ENCODE measurements around the gene ABHD3. TPM values are rescaled to one million over a fixed set of nuclear protein-coding genes. Genes with fewer than 3 reads are reported as not detected.

ABHD3 gene
- total and polyA plus RNA-seq, 2 donors (not counting 3 experiments of a cell fraction or from before 2014, with no cell fraction given): 6.3 to 14.9 TPM

MicroRNA genes within 50 kb of the gene (microRNA counts, 767-probe panel; counts per million panel counts)
- 723 counts per million, percentile 96 among the panel's probes with 10 or more counts for microRNA hsa-miR-320c

Small RNA genes within 50 kb of the gene (microRNA-seq; reads per million reads assigned to microRNA genes)
- gene MIR320C1 (ENCODE audit: borderline number of aligned reads, borderline replicate concordance): not detected

Small RNA genes within 50 kb of the gene (small RNA-seq; reads per million reads assigned to genes)
- gene MIR320C1 (ENCODE audit: insufficient read depth, insufficient read length, low read depth, low replicate concordance): not detected
- gene RF00019 (ENCODE audit: insufficient read depth, insufficient read length, low read depth, low replicate concordance): not detected
- 1.5 reads per million for gene RF01241 (ENCODE audit: insufficient read depth, insufficient read length, low read depth, low replicate concordance)

Other genes starting within 250 kb of the ABHD3 start
- 9.1 and 12.0 TPM in 2 replicates for gene ESCO1, start 104.1 kb downstream of the ABHD3 start, total RNA-seq
- gene ESCO1, start 104.1 kb downstream of the ABHD3 start, polyA plus RNA-seq: 1.3 and 2.1 TPM in 2 replicates
- 91.6 and 97.3 TPM in 2 replicates for gene SNRPD1, start 92.5 kb downstream of the ABHD3 start, total RNA-seq
- gene SNRPD1, start 92.5 kb downstream of the ABHD3 start, polyA plus RNA-seq: 9.1 and 16.6 TPM in 2 replicates
- gene MIB1, start 36.0 kb upstream of the ABHD3 start, total RNA-seq: 37.5 and 40.6 TPM in 2 replicates
- gene MIB1, start 36.0 kb upstream of the ABHD3 start, polyA plus RNA-seq: 4.3 and 6.3 TPM in 2 replicates

Data from endothelial cell of umbilical vein (primary cell).